ENCODE data around the gene WBP1L.

- TF ChIP-seq CTCF (conservative IDR thresholded peaks at IDR 0.05; ENCODE audit: low read length) (no peak), EZH2phosphoT487 (IDR thresholded peaks at IDR 0.05; ENCODE audit: borderline replicate concordance, low read depth, low read length) (no peak)
Observed at GRCh38 chr10:102831322-102832071, 87.7 kb downstream of the WBP1L start.
